Peyer's patch (tissue), 4 donors: ENCODE results near the gene RALGPS2.

ENCODE experiments used
- POLR2A ChIP-seq, 2 donors: fragments of 450-650 bp; IDR thresholded peaks; one replicate each; pipeline ENCODE4 v1.5.1; 2017; ENCODE audit warnings: antibody characterized with exemption in 2 of 2, mild to moderate bottlenecking in 2 of 2, moderate library complexity in 2 of 2
- TF ChIP-seq, protein P1 (sequence below), 6 experiments: fragments of 450-650 bp in 4 of 6; fragments of 200-600 bp in 2 of 6; sonication (generic) in 1 of 6; IDR thresholded peaks; one replicate each; pipeline ENCODE4 v1.5.1; 2017 to 2019; ENCODE audit warnings: antibody characterized with exemption in 6 of 6, mild to moderate bottlenecking in 3 of 6, moderate library complexity in 1 of 6

DNA sequence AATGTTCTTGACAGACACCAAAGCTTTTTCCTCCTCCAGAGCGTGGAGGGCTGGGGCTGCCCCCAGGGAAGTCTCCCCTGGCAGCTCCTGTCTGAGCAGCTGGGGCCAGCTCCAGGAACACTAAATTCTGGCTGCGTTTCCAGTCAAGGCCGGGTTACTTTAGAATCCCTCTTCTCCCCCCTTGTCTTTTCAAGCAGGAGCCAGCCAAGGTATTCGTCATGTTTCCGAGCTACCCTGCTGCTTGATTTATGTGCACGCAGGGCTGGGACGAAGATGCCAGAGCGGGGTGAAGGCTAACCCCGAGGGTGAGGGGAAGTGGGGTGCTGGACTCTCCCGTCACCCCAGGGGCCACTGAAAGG, 213.9 kb downstream of the RALGPS2 start:
- TF ChIP-seq, protein P1, sequence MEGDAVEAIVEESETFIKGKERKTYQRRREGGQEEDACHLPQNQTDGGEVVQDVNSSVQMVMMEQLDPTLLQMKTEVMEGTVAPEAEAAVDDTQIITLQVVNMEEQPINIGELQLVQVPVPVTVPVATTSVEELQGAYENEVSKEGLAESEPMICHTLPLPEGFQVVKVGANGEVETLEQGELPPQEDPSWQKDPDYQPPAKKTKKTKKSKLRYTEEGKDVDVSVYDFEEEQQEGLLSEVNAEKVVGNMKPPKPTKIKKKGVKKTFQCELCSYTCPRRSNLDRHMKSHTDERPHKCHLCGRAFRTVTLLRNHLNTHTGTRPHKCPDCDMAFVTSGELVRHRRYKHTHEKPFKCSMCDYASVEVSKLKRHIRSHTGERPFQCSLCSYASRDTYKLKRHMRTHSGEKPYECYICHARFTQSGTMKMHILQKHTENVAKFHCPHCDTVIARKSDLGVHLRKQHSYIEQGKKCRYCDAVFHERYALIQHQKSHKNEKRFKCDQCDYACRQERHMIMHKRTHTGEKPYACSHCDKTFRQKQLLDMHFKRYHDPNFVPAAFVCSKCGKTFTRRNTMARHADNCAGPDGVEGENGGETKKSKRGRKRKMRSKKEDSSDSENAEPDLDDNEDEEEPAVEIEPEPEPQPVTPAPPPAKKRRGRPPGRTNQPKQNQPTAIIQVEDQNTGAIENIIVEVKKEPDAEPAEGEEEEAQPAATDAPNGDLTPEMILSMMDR (IDR thresholded peaks at IDR 0.05): no peak
- TF ChIP-seq POLR2A (IDR thresholded peaks at IDR 0.05): no peak
